ENCODE data around the gene NUDCD3.
A peak's percentile ranks its signal among the peaks of the same experiment; 100 is the strongest.

The NUDCD3 gene

GRCh38 chr7:44494960-44495359 is 4.5 kb upstream of the NUDCD3 start:
- Histone ChIP-seq H3K27ac (ENCODE audit: low read depth, low read length) (no peak overlapping the region), H3K4me1 (ENCODE audit: insufficient read depth, low read length) (peaks cover 2% of the 10 kb centered on the region; the same call in 1 of the 2 replicates), H3K9me3 (ENCODE audit: insufficient read depth, low read depth, low read length) (no peaks in the 10 kb centered on the region), H3K36me3 (ENCODE audit: insufficient read depth, low read length) (no peaks in the 10 kb centered on the region), H3K9ac (ENCODE audit: low read depth, low read length) (no peak overlapping the region), H3K4me3 (ENCODE audit: low read length) (no peak overlapping the region), H3K27me3 (ENCODE audit: insufficient read depth, low read length) (peaks cover 9% of the 10 kb centered on the region; the same call in 1 of the 2 replicates)
- 100% methylated on average over 1 of the region's 2 CpGs for WGBS

GRCh38 chr7:44491229-44491628 is 771 bp upstream of the NUDCD3 start:
- Histone ChIP-seq H3K36me3 (ENCODE audit: insufficient read depth, low read length) (0 out of 2 replicates have a peak, but pooled peaks cover 3% of the 10 kb centered on the region), H3K9ac (ENCODE audit: low read depth, low read length) (peak overlapping the region; percentile 97), H3K27me3 (ENCODE audit: insufficient read depth, low read length) (peaks cover 7% of the 10 kb centered on the region; the same call in 1 of the 2 replicates), H3K4me1 (ENCODE audit: insufficient read depth, low read length) (peaks cover 7% of the 10 kb centered on the region; the same call in 1 of the 2 replicates), H3K4me3 (ENCODE audit: low read length) (peak overlapping the region; percentile 74), H3K9me3 (ENCODE audit: insufficient read depth, low read depth, low read length) (no peaks in the 10 kb centered on the region), H3K27ac (ENCODE audit: low read depth, low read length) (peak overlapping the region; percentile 100)
- 0% methylated on average over 2 of the region's 3 CpGs for WGBS

- Histone ChIP-seq H3K9me3 (ENCODE audit: insufficient read depth, low read depth, low read length) (no peaks in the 10 kb centered on the region), H3K4me3 (ENCODE audit: low read length) (peak overlapping the region; percentile 74), H3K27me3 (ENCODE audit: insufficient read depth, low read length) (no peaks in the 10 kb centered on the region), H3K4me1 (ENCODE audit: insufficient read depth, low read length) (peaks cover 7% of the 10 kb centered on the region; the same call in 1 of the 2 replicates), H3K36me3 (ENCODE audit: insufficient read depth, low read length) (peaks cover 10% of the 10 kb centered on the region), H3K27ac (ENCODE audit: low read depth, low read length) (peak overlapping the region; percentile 100), H3K9ac (ENCODE audit: low read depth, low read length) (peak overlapping the region; percentile 97)
- under 1% methylated on average over 19 of the region's 19 CpGs for WGBS
Observed at GRCh38 chr7:44489955-44490350, 505 bp downstream of the NUDCD3 start.

- H3K36me3 ChIP-seq (ENCODE audit: insufficient read depth, low read length): peaks cover 20% of the 10 kb centered on the region
- no peaks in the 10 kb centered on the region for H3K27me3 ChIP-seq (ENCODE audit: insufficient read depth, low read length)
- H3K4me1 ChIP-seq (ENCODE audit: insufficient read depth, low read length): peaks cover 7% of the 10 kb centered on the region; the same call in 1 of the 2 replicates
- no peak overlapping the region for H3K27ac ChIP-seq (ENCODE audit: low read depth, low read length)
- H3K4me3 ChIP-seq (ENCODE audit: low read length): peak overlapping the region; percentile 74
- 96% methylated on average over 3 of the region's 3 CpGs for WGBS
- no peak overlapping the region for H3K9ac ChIP-seq (ENCODE audit: low read depth, low read length)
- H3K9me3 ChIP-seq (ENCODE audit: insufficient read depth, low read depth, low read length): no peaks in the 10 kb centered on the region
Observed at GRCh38 chr7:44488955-44489354, 1.5 kb downstream of the NUDCD3 start.

- 93% methylated on average over 1 of the region's 1 CpG for WGBS
- H3K9me3 ChIP-seq (ENCODE audit: insufficient read depth, low read depth, low read length): no peaks in the 10 kb centered on the region
- no peak overlapping the region for H3K9ac ChIP-seq (ENCODE audit: low read depth, low read length)
- H3K4me1 ChIP-seq (ENCODE audit: insufficient read depth, low read length): peaks cover 7% of the 10 kb centered on the region; the same call in 1 of the 2 replicates
- H3K27ac ChIP-seq (ENCODE audit: low read depth, low read length): no peak overlapping the region
- no peak overlapping the region for H3K4me3 ChIP-seq (ENCODE audit: low read length)
- no peaks in the 10 kb centered on the region for H3K27me3 ChIP-seq (ENCODE audit: insufficient read depth, low read length)
- peaks cover 43% of the 10 kb centered on the region for H3K36me3 ChIP-seq (ENCODE audit: insufficient read depth, low read length)
Observed at GRCh38 chr7:44486693-44487092, 3.8 kb downstream of the NUDCD3 start.

GRCh38 chr7:44486001-44486400 is 4.5 kb downstream of the NUDCD3 start:
- Histone ChIP-seq H3K4me3 (ENCODE audit: low read length) (no peak overlapping the region), H3K9me3 (ENCODE audit: insufficient read depth, low read depth, low read length) (no peaks in the 10 kb centered on the region), H3K9ac (ENCODE audit: low read depth, low read length) (no peak overlapping the region), H3K36me3 (ENCODE audit: insufficient read depth, low read length) (peaks cover 50% of the 10 kb centered on the region), H3K27me3 (ENCODE audit: insufficient read depth, low read length) (no peaks in the 10 kb centered on the region), H3K27ac (ENCODE audit: low read depth, low read length) (no peak overlapping the region), H3K4me1 (ENCODE audit: insufficient read depth, low read length) (peaks cover 5% of the 10 kb centered on the region; the same call in 1 of the 2 replicates)
- WGBS: 98% methylated on average over 4 of the region's 4 CpGs

GRCh38 chr7:44484482-44485313 is 5.8 kb downstream of the NUDCD3 start:
- WGBS: 95% methylated on average over 5 of the region's 5 CpGs
- no peaks in the 10 kb centered on the region for H3K9me3 ChIP-seq (ENCODE audit: insufficient read depth, low read depth, low read length)
- no peak overlapping the region for H3K4me3 ChIP-seq (ENCODE audit: low read length)
- peaks cover 5% of the 10 kb centered on the region; the same call in 1 of the 2 replicates for H3K4me1 ChIP-seq (ENCODE audit: insufficient read depth, low read length)
- H3K9ac ChIP-seq (ENCODE audit: low read depth, low read length): no peak overlapping the region
- no peaks in the 10 kb centered on the region for H3K27me3 ChIP-seq (ENCODE audit: insufficient read depth, low read length)
- no peak overlapping the region for H3K27ac ChIP-seq (ENCODE audit: low read depth, low read length)
- peaks cover 63% of the 10 kb centered on the region for H3K36me3 ChIP-seq (ENCODE audit: insufficient read depth, low read length)

GRCh38 chr7:44482502-44483485 is 7.7 kb downstream of the NUDCD3 start:
- H3K27me3 ChIP-seq (ENCODE audit: insufficient read depth, low read length): no peaks in the 10 kb centered on the region
- H3K36me3 ChIP-seq (ENCODE audit: insufficient read depth, low read length): peaks cover 75% of the 10 kb centered on the region
- 95% methylated on average over 2 of the region's 2 CpGs for WGBS
- no peaks in the 10 kb centered on the region for H3K4me1 ChIP-seq (ENCODE audit: insufficient read depth, low read length)
- H3K27ac ChIP-seq (ENCODE audit: low read depth, low read length): no peak overlapping the region
- H3K4me3 ChIP-seq (ENCODE audit: low read length): no peak overlapping the region
- H3K9ac ChIP-seq (ENCODE audit: low read depth, low read length): no peak overlapping the region
- H3K9me3 ChIP-seq (ENCODE audit: insufficient read depth, low read depth, low read length): no peaks in the 10 kb centered on the region

GRCh38 chr7:44477938-44478337 is 12.5 kb downstream of the NUDCD3 start:
- no peaks in the 10 kb centered on the region for H3K4me1 ChIP-seq (ENCODE audit: insufficient read depth, low read length)
- H3K27me3 ChIP-seq (ENCODE audit: insufficient read depth, low read length): no peaks in the 10 kb centered on the region
- peaks cover 84% of the 10 kb centered on the region for H3K36me3 ChIP-seq (ENCODE audit: insufficient read depth, low read length)
- H3K9ac ChIP-seq (ENCODE audit: low read depth, low read length): no peak overlapping the region
- H3K4me3 ChIP-seq (ENCODE audit: low read length): no peak overlapping the region
- H3K9me3 ChIP-seq (ENCODE audit: insufficient read depth, low read depth, low read length): no peaks in the 10 kb centered on the region
- H3K27ac ChIP-seq (ENCODE audit: low read depth, low read length): no peak overlapping the region
- 95% methylated on average over 8 of the region's 8 CpGs for WGBS

- H3K27me3 ChIP-seq (ENCODE audit: insufficient read depth, low read length): no peaks in the 10 kb centered on the region
- H3K4me1 ChIP-seq (ENCODE audit: insufficient read depth, low read length): no peaks in the 10 kb centered on the region
- no peak overlapping the region for H3K27ac ChIP-seq (ENCODE audit: low read depth, low read length)
- H3K36me3 ChIP-seq (ENCODE audit: insufficient read depth, low read length): peaks cover 84% of the 10 kb centered on the region
- WGBS: 50% methylated on average over 6 of the region's 6 CpGs
- H3K4me3 ChIP-seq (ENCODE audit: low read length): no peak overlapping the region
- H3K9ac ChIP-seq (ENCODE audit: low read depth, low read length): no peak overlapping the region
- no peaks in the 10 kb centered on the region for H3K9me3 ChIP-seq (ENCODE audit: insufficient read depth, low read depth, low read length)
Observed at GRCh38 chr7:44477063-44477830, 13.2 kb downstream of the NUDCD3 start.

Measured in HUES64 (cell line).